ENCODE results near the gene IGF1R.
"Not testable (repeated sequence)": the region's sequence is repeated elsewhere in the genome, so short reads cannot be mapped to it uniquely, and the experiment has no call there.

Gene IGF1R

DNA sequence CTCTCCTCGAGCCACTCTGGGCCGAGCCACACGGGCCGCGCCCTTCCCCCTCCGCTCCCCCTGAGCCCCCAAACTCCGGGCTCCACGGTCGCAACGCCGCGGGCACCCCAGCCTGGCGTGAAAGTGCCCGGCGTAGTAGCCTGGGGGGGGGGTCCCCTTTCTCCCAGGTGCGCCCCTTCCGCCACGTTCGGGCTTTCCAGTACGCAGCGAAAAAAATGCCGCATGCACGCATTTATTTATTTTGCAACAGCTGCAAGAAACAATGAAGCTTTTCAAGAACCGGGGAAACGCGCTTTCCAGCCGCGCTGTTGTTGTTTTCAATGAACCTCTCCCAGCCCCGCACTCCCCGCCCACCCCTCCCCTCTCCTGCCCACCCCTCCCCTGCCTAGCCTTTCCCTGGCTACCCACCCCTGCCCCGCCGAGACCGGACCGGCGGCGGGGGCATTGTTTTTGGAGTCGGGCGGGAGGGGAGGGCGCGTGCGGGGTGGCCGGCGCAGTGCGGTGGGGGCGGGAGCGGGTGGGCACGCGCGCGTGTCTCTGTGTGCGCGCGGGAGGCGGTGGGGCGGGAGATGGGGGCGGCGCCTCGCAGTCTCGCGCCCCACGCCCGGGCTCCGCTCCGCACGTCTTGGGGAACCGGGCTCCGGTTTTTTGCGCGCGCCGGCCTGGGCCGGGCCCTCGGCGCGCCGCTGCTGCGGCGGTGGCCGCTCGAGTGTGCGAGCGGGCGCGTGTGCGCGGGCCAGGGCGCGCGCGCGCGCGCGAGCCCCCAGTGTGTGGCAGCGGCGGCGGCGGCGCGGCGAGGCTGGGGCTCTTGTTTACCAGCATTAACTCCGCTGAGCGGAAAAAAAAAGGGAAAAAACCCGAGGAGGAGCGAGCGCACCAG, at the start of gene IGF1R:
Gene IGF1R (plus strand): TSS at position 766 of the 880 bp plus-strand sequence. CDS start 1,043 bp downstream, outside the sequence.
- peak; percentile 97 for DNase-seq (ENCODE audit: low spot score)

DNA sequence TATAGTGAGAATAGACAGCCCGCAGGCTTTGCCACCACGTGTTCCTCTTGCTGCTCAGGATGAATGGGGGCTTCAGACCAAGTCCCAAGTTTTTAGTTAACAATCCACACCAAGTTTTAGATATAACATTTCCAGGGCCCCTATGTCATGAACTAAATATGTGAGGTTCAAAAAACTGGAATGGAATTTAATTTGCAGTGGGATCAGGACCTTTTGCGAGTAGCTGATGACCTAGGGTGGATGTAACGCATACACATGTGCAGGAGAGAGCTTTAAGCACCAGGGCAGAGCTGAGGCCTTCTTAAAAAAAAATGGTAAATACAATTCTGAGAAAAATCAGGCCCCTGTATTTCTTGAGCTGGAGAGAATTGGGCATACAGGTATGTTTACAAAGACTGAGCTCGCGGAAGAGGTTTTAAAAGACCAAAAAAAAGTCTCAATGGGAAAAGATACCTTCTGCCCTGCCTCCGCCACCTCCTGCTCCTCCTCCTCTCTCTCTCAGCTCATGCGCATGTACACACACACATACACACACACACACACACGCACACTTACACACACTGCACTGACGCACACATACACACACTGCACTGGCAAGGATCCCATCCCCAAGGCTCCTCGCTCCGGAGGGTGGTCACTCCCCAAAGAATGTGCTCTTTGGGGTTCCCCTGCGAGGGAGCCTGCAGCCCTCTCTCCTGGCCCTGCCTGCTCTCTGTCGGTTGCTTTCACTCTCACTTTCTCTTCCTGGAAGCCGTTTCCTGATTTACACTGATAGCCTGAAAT, 48.2 kb upstream of the IGF1R start:
- DNase-seq (ENCODE audit: low spot score) = peak; percentile 52

DNA sequence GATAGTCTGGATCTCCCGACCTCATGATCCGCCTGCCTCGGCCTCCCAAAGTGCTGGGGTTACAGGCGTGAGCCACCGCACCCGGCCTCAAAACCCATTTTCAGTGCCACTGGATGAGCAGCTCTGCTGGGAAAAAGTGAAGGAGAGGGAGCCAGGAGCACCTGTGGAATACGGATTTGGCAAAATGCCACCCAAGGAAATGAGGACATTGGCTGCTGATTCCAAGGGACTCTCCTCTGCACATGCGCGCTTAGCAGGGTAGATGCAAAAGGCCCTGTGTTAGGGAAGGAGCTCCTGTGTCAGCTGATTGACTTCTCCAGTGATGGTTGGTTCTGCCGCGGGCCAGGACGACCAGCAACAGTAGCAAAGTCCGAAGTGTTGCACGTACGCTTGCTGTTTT, 43.4 kb upstream of the IGF1R start:
- no peak for DNase-seq (ENCODE audit: low spot score)

DNA sequence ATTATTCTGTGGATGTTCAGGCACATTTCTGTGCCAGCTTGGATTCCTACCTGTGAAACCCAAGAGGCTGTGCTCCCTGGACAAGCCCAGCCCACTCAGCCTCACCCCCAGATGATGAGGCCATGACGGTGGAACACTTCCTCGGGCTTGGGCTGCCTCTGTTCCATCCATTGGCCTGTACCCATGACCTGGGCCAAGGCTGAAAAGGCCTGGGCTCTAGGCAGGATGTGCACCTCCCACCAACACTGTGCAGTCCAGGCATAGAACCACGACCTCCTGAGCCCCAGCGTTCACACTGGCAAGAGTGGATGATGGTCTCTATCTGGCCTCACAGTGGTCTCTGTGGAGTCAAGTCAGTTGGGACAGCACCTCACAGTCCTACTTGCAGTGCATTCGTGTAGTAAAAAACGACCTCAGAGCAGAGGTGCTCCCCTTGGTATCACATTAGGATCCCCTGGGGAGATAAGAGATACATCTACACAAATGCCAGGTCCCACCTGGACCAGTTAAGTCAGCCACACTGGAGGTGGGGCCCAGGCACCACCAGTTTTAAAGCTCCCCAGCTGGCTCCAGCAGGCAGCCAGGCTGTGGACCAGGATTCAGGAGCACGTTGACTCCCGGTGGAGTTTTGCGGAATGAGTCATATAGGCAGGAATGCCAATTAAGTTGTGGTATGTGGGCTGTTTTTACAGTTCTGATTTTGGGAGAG, 39.0 kb upstream of the IGF1R start:
- DNase-seq (ENCODE audit: low spot score) = peak; percentile 59

DNA sequence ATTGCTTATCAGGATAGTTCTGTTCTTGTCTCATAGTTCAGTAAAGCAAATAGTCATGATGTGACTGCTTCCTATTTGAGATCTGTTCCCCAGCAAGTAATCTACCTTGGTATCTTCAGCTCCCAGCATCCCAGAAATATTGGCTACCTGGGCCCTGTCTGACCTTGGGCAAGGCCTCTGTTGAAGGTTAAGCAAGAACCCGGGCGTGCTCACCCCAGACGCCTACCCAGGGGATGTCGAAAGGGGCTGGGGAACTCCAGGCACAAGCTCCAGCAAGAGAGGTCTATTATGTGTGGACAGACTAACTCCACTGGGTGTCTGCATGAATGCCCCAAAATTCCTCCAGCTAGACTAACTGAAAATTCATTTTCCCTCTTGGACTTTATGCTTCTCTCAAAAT, 37.3 kb upstream of the IGF1R start:
- no peak for DNase-seq (ENCODE audit: low spot score)

DNA sequence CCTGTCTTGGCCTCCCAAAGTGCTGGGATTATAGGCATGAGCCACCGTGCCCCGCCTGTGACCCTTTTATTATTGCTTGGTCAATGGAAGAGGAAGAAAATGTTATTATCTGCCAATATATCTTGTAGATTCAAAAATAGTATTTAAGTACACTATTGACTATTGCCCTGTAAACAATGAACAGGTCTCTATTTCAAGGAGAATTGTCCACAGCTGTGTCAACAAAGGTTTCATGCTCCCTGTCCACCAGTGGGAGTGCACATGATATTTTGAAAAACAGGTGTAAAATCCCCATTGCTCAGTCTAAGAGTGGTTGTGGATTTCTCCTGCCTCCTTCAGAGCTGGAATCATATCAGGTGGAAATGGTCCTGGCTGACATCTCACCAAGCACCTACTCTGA, 36.5 kb upstream of the IGF1R start:
- no peak for DNase-seq (ENCODE audit: low spot score)

DNA sequence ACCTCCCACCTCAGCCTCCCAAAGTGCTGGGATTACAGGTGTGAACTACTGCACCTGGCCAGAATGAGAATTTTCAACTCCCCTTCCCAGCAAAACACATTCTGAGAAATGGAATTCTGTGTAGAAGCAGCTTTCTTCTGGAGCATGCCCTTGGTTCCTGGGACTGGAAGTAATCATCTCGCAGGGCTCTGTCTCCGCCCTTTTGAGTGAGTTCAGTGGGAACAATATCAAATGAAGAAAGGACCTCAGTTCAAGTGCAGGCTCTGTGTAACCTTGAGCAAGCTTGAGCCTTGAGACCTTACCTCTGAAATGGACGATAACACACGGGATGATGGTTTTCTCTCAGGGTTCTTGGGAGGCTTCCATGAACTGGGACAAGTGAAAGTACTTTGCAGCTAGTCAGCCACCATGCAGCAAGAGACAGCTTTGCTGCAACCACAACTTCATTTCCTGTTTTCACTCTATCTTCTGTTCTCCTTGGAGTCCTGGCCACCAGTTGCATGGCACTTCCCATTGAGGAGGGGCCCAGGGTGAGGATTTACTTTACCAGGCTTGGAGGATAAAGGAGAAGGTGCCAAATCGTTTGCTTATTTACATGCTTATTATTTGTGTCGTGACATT, 35.7 kb upstream of the IGF1R start:
- no peak for DNase-seq (ENCODE audit: low spot score)

DNA sequence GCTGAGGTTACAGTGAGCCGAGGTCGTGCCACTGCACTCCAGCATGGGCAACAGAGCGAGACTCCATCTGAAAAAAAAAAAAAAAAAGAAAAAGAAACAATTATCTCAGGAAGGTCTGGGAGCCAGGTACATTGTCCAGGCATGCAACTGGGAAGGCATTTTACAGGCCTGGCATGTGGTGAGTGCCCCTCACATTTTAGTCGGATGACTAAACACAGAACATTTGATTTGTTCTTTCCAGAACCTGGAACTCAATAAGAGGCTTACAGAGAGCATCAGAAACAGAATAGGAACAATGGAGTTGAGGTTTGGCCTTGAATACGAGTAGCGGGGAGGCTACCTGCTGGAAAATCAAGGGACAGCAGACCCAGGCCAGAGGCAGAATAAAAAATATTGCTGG, 33.7 kb upstream of the IGF1R start:
- DNase-seq (ENCODE audit: low spot score) = no peak

DNA sequence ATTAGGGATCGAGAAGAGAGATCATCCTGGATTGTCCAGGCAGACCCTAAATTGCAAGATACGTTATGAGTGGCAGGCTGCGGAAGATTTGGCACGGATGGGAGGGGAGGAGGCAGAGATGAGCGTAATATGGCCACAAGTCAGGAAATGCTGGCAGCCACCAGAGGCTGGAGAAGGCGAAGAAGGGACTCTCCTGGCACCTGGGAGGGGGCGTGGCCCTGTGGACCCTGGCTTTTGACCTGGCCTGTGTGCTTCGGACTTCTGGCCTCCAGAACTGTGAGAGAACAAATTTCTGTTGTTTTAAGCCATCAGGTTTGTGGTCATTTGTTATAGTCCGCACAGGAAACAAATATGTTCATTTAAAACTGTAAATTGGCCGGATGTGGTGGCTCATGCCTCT, 31.9 kb upstream of the IGF1R start:
- no peak for DNase-seq (ENCODE audit: low spot score)

DNA sequence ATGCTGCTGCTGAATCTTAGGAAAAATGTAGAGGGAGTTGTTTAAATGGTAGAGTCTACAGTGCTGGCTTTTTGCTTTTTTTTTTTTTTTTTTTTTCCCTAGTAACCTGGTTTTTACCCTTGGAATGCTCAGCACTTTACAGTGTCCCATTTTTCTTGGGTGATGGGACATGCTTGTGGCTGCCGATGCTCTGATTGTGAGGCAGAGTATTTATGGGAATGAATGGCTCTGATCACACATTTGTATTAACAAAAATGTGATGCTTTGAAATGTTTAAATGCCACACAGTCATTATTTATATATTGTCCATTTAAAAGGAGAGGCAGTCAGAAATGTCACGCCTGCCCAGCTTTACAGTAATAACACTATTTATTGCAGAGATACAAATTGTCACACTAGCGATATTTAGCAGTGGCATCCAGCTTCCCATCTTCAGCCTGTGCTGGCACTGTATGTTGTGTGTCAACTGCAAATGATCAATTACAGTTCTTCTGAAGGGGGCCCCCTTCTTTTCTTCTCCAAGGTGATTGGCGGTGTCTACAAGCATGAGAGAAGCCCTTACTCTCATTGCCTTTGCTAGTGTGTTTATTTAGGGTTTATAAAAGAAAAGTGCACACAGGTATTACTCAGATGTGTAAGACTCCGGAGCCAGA, 30.9 kb upstream of the IGF1R start:
- DNase-seq (ENCODE audit: low spot score) = no peak

DNA sequence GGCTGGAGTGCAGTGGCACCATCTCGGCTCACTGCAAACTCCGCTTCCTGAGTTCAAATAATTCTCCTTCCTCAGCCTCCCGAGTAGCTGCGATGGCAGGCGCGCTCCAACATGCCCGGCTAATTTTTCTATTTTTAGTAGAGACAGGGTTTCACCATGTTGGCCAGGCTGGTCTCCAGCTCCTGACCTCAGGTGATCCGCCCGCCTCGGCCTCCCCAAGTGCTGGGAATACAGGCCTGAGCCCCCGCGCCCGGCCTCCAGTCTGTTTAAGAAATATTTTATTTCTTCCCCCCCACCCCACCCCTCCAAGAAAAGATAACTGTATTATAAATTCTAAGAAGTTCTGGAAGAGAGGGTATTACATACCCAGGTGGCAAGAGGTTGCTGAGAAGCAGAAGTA, 29.8 kb upstream of the IGF1R start:
- DNase-seq (ENCODE audit: low spot score) = not testable (repeated sequence)

DNA sequence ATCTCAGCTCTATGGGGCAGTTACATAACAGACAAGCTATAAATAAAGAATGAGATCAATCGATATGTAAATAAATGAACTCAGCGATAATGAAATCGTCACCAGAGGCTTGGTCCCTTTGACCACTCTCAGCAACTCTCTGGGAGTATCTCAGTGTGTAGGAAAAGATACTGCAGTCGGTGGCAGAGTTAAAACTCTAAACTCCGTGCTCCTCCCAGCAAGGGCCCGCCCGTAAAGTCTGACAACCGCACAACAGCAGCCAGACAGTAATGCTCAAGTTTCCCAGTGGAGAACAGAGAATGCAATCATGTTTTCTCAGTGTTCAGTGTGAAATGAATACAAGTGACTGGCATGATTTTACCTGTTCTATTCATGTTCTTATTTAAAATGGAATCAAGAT, 28.3 kb upstream of the IGF1R start:
- no peak for DNase-seq (ENCODE audit: low spot score)

DNA sequence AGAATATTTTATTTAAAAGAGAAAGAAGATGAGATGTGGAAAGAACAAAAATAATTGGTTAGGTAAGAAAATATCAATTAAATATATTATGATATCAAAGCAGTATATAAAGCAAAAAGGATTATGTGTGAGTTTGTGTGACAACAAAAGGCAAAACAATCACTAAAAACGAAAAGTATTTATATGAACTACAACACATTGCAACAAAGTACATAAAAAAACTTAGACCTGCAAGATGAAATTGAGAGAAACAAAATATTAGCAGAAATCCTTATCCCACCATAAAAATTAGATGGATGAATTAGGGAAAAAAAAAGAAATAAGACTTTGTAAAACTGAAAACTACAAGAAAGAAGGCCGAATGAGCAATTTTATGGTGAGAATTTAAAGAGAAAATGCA, 27.3 kb upstream of the IGF1R start:
- no peak for DNase-seq (ENCODE audit: low spot score)

DNA sequence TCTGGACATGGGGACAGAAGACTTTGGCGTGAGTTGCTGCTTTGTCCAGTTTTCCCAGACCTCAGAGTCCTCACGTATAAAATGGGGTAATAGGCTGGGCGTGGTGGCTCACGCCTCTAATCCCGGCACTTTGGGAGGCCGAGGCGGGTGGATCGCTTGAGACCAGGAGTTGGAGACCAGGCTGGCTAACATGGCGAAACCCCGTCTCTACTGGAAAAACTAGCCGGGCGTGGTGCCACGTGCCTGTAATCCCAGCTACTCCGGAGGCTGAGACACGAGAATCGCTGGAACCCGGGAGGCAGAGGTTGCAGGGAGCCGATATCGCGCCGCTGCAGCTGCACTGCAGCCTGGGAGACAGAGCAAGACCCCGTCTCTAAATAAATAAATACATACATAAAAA, 22.7 kb upstream of the IGF1R start:
- no peak for DNase-seq (ENCODE audit: low spot score)

DNA sequence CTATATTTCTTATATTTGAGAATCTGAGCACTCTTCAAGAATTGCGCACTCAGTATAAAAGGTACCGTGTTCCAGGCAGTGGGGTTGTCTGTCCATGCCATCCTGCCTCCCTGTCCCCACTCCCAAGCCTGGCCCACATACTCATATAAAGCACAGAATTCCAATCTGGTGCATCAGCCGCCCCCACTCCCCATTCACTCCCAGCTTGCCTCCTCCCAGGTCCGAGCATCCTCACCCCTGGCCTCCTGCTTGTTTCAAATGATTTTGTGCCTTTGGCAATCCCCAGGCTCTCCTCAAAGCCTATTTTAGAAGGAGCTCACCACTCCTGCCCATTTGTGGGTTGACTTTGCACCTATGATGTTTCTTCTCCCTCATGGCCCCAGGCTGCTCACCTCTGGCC, 22.2 kb upstream of the IGF1R start:
- no peak for DNase-seq (ENCODE audit: low spot score)

DNA sequence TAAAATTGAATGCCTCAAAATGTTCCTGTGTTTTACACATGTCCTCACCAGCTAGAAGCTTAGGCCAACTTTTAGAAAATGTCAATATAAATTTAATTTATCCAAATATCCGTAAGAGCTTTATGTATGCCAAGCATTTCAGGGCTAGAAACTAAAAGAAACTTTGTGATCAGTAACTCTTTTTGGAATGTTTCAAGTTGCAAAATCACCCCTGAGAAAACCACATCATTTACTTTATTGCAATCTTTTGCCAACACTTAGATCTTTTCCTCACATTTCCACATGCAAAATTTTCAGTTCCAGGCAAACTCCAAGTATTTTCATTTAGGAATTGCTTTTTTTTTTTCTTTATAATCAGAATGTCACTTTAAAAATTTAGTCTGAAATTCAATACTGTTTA, 20.1 kb upstream of the IGF1R start:
- DNase-seq (ENCODE audit: low spot score) = no peak

DNA sequence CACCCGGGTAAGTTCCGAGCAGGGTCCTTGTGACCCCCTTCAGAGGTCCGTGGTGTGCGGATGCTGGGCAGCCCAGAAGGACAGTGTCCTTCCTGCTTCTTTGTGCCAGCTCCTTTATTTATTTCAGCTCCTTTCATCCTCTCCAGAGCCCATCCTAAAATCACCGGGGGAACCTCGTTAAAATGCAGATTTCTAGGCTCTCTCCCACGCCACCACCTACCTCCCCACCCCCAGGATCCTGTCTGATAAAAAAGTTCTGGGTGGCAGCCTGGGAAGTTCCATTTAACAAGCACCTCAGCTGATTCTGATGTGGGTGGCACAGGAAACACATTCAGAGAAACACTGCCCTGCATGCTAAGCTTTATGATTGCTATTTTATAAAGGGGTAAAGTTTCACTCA, 12.5 kb upstream of the IGF1R start:
- no peak for DNase-seq (ENCODE audit: low spot score)

DNA sequence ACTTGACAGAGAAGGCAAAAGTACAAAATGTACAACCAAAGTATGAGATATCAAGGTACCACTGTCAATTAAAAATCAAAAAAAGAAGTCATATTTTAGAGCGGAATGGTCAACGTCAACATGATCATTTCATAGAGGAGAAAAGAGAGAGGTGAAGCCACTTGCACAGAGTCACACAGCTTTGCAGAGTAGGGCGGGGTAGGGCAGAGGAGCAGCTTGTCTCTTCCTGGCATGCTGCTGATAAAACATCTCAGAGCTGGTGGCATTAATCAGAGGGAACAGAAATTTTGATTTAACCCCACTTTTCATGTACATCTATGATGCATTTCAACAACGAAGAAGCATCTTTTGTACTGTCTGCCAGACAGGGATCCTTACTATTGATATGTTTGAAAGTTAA, 5.2 kb upstream of the IGF1R start:
- no peak for DNase-seq (ENCODE audit: low spot score)

DNA sequence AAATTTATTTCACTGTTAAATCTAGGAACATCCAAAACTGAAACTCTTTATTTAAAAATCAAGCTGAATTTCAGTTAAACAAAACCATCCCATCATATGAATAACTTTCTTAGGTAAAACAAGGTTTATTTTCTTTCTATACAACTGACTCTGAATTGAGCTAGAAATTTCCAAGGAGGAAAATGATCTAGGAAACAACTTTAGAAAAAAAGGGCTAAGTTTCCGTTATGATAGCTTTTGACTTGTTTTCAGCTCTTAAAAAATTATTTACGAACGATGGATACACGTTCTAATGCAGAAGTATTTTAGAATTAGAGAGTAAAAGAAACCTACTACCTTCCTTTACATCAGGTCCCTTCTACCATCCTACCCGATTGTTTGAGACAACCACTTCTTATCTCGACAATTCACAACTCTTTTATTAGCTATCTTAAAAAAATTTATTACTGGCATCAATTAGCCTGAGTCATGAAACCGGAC, 1.8 kb upstream of the IGF1R start:
- DNase-seq (ENCODE audit: low spot score) = no peak

DNA sequence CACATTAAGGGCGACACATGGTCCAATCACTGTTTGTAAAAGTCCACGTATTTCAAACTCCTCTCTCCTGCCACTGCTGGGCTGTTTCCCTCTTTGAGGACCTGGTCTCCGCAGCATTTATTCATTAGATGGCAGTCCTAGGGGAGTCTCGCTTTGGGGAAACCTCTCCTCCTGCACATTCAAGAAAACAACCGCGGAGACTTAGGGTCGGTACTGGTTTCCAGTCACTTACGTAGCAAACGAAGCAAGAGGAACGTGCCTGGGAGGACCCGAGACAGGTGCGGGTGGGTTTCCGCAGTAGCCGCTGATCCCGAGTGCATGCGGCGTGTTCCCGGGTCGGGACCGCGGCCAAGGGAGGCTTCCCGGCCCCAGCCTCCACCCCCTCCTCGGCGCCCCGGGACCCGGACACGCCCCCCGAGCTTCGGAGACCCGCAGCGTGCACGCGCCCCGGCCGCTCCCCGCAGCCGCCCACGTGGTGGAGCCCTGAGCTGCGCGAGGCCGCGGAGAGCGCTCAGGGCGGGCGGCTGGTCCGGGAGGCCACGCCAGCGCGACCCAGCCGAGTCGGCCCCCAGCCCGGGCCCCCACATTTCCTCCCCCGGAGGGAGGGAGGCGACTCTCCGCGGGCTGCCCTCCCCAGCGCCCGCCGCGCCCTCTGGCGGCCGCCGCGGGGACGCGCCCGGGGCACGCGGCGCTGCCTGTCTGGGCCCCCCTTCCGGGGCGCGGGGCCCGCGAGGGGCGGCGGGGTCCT, 1.1 kb upstream of the IGF1R start:
- peak; percentile 88 for DNase-seq (ENCODE audit: low spot score)
